ENCODE data around the gene DNAH14.

Gene DNAH14

GRCh38 chr1:225413708-225414375 is 484.4 kb downstream of the DNAH14 start:
- DNase-seq: no peak

- DNase-seq: no peak
These were observed 485.8 kb downstream of the DNAH14 start for GRCh38 chr1:225415307-225415706.

- no peak for DNase-seq
These were observed 486.7 kb downstream of the DNAH14 start for GRCh38 chr1:225415967-225416745.

- no peak for DNase-seq
These were observed 488.6 kb downstream of the DNAH14 start for GRCh38 chr1:225418059-225418458.

DNA sequence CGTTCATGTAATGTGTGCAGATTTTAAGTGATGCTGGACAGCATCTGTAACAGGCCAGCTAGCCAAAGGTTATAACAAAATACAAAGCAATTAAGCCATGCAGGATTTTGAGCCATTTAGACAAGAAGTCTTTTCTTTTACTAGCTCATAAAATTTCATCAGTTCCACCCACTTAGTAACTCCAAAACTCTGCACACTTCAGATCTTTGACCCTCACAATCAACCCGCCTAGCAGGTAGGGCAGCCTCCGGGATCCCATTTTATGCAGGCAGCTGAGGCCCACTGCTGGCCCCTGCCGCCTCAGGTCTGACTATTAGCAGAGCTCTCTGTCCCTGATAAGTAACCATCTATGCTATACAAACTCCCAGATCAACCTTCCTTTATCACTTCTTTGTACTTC is 489.1 kb downstream of the DNAH14 start:
- DNase-seq: no peak

DNA sequence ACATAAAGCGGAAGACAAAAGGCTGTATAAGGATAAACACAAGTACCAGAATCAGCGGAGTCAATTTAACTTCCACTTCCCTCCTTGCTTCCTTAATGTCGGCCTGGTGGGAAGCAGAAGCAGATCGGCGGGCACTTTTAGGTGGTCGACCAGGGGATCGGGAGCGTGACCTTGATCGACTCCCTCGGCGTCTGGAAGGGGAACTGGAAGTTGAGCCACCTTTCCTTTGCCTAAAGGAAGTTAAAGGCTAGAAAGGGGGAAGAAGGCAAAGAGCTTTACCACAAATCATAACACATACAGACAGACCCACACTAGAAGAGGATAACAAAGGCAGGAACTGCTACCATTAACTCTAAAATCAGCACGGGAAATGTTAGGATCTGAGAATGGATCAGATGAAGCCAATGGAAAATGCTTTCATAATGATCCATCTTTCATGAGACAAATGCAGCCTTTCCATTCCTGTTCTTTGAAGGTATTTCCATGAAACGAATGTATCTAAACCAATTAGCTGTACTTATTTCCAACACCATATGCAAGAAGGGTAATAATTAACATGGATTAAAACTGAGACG is 492.6 kb downstream of the DNAH14 start:
- DNase-seq: no peak

DNA sequence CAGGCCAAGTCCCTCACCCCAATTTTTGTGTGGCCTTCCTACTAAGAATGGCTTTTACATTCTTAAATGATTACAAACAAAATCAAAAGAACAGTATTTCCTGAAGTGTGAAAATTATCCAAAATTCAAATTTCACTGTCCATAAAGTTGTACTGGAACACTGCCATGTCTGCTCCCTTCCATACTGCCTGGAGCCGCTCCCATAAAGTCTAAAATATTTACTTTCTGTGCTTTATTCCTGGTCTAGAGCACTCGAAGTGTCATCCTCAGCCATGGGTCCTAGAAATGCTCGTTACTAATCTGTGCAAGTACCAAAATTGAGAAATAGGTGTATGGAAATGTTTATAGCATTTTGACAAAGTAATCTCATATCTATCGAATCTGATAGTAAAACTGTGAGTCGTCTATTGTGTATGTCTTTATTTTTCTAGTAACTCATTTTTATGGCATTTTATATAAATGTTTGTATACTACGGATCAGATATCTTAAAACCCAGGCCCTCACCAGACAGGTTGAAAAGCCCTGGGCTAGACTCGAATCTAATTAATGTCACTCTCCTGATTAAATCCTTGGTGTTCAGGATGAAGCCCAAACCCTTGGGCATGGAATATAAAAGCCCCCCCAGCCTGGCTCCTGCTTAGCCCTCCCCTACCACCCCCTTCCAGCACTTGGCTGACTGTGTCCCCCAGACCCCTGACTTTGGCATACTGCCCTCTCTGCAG is 493.5 kb downstream of the DNAH14 start:
- DNase-seq: no peak

- no peak for DNase-seq
These were observed 494.0 kb downstream of the DNAH14 start for GRCh38 chr1:225423518-225423855.

- peak; percentile 84 for DNase-seq
These were observed 495.2 kb downstream of the DNAH14 start for GRCh38 chr1:225424562-225425200.

GRCh38 chr1:225425201-225425786 is 495.8 kb downstream of the DNAH14 start:
- peak; percentile 83 for DNase-seq

DNA sequence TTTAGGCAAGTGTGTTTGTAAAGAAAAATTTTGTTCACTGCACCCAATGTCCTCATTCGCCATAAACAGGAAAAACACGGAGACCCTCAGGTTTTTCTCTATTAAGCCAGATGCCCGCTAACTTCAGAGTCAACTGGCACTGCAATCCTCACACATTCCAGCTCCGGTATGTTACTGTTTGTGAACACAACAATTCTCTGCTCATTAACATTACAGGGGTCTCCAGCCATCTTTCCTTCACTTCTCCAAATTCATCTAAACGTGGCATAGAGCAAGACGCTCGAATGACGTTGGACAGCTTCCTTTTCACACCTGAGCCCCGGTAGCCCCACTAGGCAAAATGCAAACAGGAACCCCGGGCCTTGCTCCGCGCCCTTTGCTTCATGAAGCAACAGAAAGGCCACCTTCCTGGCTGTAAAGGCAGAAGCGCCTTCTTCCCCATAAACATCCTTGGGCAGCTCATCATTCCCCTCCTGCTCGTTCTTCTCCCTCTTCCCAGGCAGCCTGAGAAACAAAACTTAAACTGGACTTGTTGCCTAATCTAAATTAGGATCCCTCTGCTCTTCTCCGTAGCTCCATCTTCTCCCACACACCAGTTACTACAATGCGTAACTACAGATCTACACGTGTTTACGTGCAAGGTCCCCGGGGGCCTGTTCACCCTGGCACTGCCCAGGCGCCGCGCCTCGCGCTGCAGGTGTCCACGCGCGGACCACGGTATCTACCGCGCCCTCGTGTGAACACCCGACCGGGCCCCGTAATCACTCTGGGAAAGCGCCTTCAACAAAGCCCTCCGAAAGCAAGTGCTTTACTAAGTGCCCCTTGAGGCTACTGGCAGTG is 497.1 kb downstream of the DNAH14 start:
- peak; percentile 21 for DNase-seq

DNA sequence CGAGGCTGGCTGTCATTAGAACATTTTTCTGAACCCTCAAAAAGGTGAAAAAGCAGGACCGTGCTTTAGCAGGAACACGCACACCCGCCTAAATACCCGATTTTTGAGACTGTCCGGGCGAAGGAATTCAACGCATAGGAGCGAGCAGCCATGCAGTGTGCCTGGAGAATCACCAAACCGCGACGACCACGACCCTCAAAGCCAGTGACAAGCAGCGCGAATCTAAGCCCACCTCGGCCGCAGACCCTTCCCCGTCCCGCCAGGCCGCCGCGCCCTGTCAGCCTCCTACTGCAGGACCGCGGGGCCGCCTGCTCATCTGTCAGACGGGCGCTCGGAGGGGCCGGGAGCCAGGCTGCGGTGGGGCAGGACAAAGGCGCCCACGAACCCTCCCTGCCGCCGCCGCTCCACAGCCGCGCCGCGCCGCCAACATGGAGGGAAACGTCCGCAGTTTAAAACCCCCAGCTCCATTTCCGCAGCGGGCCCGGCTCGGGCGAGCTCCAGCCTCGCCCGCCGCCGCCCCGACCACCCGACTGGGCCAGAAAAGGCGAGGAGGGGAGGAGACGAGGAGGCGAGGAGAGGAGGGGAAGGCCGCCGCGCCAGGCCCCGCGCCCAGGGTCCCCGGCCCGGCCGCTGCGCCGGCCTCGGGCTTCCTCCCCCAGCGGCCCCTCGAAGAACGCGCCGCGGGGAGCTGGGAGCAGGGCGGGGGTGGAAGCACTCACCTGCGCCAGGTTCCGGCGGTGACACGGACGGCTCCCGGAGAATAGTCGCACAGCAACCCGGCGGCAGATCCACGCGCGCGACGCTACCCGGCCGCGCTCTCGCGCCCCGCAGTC is 498.0 kb downstream of the DNAH14 start, which contains the start of gene LBR:
Gene LBR (minus strand): TSS at position 804 of the 833 bp plus-strand sequence. CDS start 3,963 bp downstream, outside the sequence.
- DNase-seq: no peak

DNA sequence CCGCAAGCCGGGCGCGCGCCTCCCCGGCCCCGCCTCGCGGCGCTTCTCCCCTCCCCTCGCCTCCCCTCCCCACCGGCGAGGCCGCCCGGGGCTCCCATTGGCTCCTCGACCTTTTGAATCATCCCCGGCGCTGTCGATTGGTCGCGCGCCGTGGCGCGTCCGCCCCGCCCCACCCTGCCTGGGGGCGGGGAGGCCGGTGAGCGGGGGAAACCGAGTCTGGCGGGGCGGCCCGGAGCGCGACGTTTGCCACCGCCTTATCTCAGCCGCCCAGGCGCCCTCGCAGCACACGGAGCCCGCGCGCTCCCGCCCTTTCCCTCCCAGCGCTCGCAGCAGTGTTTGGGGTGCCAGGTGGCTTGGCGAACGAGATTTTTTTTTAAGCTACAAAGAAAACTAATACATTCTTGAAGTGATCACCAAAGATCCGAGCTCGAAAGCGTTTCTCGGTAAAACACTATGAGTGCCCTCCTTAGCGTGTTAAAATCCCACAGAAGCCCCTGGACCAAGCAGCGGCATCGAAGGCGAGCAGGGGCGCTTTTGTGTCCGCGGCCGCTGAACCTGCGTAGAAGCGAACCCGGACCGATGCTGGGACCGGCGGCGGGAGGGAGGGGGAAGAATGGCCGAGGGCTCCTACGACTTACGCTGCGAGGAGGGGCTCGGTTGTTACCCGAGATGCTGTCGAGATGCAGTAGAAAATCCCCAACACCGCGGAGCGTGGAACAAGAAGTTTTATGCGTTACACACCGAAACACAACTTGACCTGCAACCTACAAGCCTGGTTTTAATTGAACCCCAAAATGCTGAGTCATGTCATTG is 498.8 kb downstream of the DNAH14 start:
- peak; percentile 93 for DNase-seq

DNA sequence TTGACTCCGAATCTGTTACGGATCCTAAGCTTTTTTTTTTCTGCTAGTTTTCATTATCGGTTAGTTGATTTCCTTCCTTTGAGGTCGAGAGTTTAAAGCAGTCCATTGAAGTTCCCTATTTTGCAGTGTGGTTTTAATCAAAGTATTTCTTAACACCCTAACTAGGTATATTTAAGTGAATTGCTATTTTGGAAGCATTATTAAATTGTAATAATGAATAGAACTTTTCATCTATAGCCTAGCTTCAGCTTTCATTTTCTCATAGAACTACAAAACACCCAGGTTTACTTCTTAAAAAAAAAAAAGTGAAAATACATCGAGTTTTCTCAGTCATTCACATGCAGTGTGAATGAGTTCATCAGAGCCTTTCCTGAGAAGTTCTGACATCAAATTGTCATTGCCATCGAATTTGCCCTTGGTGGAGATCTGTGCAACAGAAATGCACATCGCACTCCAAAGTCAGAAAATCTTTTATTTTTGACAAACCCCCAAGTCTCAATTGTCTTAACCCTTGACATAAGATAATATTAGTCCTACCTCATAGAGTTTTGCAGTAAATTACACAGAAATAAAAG is 499.5 kb downstream of the DNAH14 start:
- no peak for DNase-seq

- DNase-seq: no peak
These were observed 500.8 kb downstream of the DNAH14 start for GRCh38 chr1:225430301-225430700.

GRCh38 chr1:225431081-225431863 is 501.8 kb downstream of the DNAH14 start:
- no peak for DNase-seq

GRCh38 chr1:225434046-225434445 is 504.6 kb downstream of the DNAH14 start:
- DNase-seq: no peak

DNA sequence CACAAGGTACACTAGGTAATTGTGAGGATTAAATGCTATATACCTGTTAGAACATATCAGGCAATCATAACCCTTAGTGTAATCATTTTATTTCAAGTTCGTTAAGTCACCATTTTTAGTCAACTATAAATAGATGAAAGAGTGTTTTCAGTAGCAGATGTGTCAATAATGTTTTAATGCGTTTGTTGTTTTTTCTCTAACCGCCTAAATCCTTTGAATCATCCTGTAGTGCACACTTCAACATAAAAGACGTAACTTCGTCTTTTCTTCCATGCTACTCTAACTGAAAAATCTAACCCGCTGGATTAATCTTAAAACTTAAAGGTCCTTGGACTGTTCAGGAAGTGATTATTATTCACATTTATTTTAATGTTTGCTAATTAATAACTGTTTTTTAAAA is 505.6 kb downstream of the DNAH14 start:
- DNase-seq: no peak
